IPS-NIHi11 (cell line): ENCODE results near the gene DNAH14.
"Not testable (repeated sequence)": the region's sequence is repeated elsewhere in the genome, so short reads cannot be mapped to it uniquely, and the experiment has no call there.

Experiments
- DNase-seq: peaks from one replicate; pipeline ENCODE4 v3.0.0; 2012; ENCODE audit warnings: mixed read lengths, low spot score

DNAH14 gene

GRCh38 chr1:225155555-225155954 lies 226.1 kb downstream of the DNAH14 start:
- DNase-seq, result no peak

DNA sequence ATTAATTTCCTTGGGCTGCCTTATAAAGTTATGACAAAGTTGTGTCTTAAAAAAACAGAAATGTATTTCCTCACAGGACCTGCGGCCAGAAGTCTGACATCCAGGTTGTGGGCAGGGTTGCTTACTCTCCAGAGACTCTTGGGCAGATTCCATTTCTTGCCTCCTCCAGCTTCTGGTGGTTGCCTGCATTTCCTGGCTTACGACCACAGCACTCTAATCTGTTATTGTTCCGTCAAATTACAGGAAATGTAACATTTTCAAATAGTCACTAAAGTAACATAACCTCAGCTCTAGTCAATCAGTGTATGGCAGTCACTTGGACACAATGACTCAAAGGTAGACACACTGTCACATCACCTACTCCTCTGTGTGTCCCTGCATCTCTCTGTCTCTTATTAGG lies 226.8 kb downstream of the DNAH14 start:
- no peak for DNase-seq

- no peak for DNase-seq
Observed at GRCh38 chr1:225158291-225158690, 228.8 kb downstream of the DNAH14 start.

GRCh38 chr1:225159793-225160192 lies 230.3 kb downstream of the DNAH14 start:
- DNase-seq, result no peak

- DNase-seq, result not testable (repeated sequence)
Observed at GRCh38 chr1:225177409-225177808, 247.9 kb downstream of the DNAH14 start.

- DNase-seq, result no peak
Observed at GRCh38 chr1:225179686-225180085, 250.2 kb downstream of the DNAH14 start.

GRCh38 chr1:225182716-225183115 lies 253.2 kb downstream of the DNAH14 start:
- DNase-seq, result no peak

GRCh38 chr1:225191199-225191753 lies 261.8 kb downstream of the DNAH14 start:
- DNase-seq, result no peak

- DNase-seq, result no peak
Observed at GRCh38 chr1:225201447-225201846, 272.0 kb downstream of the DNAH14 start.

DNA sequence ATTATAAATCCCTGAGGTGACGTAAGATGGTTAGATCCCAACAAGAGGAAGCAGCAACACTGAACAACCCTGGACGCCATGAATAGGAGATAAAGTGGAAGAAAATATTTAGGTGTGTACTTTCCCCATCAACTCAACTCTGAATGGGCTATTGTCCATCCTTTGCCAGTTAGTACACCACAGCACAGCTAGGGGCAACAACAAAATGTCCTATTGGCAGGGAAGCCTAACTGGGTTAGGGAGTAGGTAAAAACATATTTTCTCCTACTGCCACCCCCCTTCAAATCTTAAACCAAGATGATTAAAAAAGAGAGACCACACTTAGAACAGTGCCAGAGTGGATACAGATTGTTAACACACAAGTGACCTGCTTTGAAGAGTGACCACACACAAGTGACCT lies 278.3 kb downstream of the DNAH14 start:
- DNase-seq, result no peak

DNA sequence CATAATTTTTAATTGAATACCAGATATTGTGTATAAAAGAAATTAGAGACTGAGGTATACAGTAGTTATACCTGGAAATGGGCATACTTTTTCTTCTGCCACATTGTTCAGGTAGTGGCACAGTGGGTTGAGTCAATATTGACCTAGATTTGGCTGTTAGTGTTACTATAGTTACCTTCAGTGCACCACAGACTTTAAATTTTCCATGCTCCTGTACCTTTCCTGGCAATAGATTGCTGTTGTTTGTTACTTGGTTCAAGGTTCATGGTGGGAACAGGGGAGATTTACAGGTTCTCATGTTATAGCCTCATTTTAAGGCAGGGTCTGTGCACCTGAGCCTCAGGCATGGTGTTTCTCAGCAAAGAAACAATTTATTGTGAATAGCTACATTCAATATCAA lies 279.7 kb downstream of the DNAH14 start:
- no peak for DNase-seq

- not testable (repeated sequence) for DNase-seq
Observed at GRCh38 chr1:225210180-225210579, 280.7 kb downstream of the DNAH14 start.

- DNase-seq, result not testable (repeated sequence)
Observed at GRCh38 chr1:225211694-225212442, 282.4 kb downstream of the DNAH14 start.

GRCh38 chr1:225224287-225224686 lies 294.8 kb downstream of the DNAH14 start:
- no peak for DNase-seq

DNA sequence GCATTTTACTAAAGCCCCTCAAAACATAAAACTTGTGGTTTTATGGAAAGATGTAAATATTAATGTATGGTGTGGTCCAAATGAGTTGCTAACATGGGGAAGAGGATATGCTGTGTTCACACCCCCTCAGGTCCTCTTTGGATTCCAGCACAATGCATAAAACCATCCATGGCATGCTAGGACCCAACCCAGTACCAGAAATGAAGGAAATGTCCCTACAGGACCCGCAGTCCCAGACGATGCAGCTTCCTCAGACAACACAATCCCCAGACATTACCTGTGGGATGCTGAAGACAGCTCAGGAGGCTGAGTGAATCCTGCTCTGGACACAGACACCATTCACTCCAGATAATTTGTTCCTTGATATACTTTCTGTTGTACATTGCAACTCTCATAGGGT lies 296.2 kb downstream of the DNAH14 start:
- DNase-seq, result no peak

DNA sequence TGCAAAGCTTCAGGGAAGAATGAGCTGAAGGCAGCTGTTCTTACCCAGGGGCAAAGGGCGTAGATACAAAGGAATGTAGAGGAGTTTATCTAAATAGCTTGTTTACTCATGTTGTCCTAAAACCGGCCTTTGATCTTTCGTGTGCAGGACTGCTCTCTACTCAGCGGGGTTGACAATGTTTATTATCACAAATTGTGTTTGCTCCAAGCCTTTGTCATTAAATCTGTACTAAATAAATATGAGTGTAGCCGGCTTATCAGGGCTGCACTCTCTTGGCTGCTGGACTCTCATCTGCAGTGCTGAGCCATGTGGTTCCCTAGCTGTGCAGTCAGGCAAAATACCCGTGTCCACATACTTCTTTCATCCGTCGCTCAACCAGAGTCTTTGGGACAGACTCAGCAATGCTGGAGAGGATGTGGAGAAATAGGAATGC lies 299.4 kb downstream of the DNAH14 start:
- DNase-seq, result no peak

GRCh38 chr1:225229429-225229828 lies 300.0 kb downstream of the DNAH14 start:
- DNase-seq, result not testable (repeated sequence)

GRCh38 chr1:225230483-225230882 lies 301.0 kb downstream of the DNAH14 start:
- no peak for DNase-seq

- DNase-seq, result not testable (repeated sequence)
Observed at GRCh38 chr1:225232930-225233329, 303.5 kb downstream of the DNAH14 start.

GRCh38 chr1:225242611-225243010 lies 313.1 kb downstream of the DNAH14 start:
- DNase-seq, result no peak

DNA sequence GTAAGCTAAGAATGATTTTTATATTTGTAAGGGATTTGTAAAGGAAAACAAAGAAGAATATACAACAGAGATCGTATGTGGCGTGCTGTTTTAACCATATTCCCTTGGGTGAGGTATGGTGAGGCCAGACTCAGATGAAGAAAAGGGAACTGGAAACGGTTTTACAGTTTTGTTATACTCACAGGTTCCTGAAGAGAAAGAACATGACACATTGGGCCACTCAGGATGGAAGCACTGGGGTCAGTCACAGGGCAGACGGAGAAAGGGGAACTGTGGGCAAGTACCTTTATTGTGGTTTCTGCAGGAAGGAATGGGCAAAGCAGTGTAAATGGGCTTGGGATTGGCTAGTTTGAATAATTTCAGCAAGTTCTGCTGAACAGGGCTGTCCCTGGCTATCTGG lies 321.0 kb downstream of the DNAH14 start:
- DNase-seq, result no peak

DNA sequence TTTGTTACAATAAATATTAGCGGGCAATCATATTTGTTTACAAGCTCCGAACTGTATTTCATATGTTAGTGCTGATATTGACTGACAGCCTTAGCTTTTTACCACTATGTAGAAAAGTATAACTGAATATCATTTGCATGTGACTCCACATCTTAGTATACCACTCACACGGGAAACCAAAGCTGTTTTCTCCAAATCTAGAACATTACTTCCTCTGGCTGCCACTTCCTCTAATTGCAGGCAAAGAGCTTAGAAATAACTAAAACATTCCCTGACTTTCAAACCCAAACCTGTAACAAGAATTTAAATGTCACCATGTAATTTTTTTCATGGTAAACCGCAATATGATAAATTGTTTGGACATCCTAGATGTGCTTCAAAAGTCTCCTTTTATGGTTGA lies 323.7 kb downstream of the DNAH14 start:
- no peak for DNase-seq

GRCh38 chr1:225253784-225254183 lies 324.3 kb downstream of the DNAH14 start:
- DNase-seq, result no peak

DNA sequence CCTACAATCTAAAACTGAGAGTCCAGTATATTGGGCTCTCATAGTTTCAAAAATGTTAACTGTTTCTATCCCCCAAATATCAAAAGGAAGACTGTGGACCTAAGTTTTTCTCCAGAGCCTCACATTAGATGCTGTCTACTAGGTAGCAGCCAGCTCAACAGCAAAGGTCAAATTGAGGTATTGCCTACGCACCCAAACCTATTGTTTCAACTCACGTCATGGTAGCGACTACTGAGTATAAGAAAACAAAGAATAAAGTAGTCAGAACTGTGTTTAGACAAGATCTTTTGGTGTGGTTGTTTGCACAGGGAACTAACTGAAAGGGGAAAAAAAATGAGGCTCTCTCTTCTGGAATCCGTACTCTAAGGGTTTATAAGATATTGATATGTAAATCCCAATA lies 325.2 kb downstream of the DNAH14 start:
- DNase-seq, result no peak
